Hematopoietic multipotent progenitor cell treated with erythropoietin and hydrocortisone succinate and interleukin-3 and kit ligand, for 15 days (in vitro differentiated cells): Measurements from ENCODE around the gene AQR.
"Not testable (repeated sequence)": the region's sequence is repeated elsewhere in the genome, so short reads cannot be mapped to it uniquely, and the experiment has no call there.

ENCODE experiments used
- DNase-seq: peaks from one replicate; pipeline ENCODE4 v3.0.0-alpha.2; 2015; ENCODE audit warnings: low spot score

The AQR gene

GRCh38 chr15:34813446-34814190 is 155.9 kb downstream of the AQR start:
- DNase-seq, result no peak

DNA sequence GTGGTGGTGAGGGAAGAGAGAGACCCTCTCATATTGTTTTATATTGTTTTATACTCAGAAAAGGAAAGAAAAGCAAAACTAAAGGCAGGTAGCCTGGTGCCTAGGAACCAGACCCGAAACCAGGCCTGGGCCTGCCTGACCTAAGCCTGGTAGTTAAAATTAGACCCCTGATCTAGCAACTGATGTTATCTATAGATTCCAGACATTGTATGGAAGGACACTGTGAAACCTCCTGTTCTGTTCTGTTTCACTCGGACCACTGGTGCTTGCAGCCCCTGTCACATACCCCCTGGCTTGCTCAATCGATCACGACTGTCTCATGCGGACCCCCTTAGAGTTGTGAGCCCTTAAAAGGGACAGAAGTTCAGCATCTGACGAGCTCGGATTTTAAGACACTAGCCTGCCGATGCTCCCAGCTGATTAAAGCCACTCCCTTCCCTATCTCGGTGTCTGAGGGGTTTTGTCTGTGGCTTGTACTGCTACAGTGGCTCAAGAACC is 156.6 kb downstream of the AQR start:
- DNase-seq, result not testable (repeated sequence)

- DNase-seq, result no peak
Observed at GRCh38 chr15:34812369-34812768, 157.2 kb downstream of the AQR start.

DNA sequence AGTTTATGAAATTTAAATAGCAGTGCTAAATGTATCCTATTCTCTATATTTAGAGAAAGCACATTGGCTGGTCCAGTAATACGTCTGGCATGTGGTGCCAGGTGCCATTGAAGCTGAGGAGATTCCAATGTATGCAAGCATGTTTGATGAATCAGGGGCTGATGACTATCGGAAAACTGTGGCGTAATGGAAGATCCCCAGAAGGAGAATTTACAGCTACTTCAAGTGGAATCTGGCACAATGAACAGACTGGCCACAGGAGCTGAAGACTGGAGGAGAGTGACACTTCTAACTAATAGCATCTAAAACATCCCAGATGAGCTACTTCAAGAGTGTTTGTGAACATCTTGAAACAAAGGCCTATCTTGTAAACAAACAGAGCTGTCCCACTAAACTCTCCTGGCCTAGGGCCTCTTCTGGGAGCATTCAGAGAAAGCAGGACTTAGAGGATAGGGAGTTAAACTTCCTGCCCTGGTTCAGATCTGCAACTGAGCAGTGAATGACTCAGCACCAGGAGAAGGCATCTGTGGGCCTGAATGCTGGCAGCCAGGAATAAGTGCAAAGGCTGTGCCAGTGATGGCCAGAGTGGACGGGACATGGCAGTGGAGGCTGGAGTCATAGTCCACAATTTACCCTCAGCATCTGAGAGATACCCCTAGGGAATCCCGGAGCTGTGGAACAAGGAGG is 159.0 kb downstream of the AQR start:
- no peak for DNase-seq

DNA sequence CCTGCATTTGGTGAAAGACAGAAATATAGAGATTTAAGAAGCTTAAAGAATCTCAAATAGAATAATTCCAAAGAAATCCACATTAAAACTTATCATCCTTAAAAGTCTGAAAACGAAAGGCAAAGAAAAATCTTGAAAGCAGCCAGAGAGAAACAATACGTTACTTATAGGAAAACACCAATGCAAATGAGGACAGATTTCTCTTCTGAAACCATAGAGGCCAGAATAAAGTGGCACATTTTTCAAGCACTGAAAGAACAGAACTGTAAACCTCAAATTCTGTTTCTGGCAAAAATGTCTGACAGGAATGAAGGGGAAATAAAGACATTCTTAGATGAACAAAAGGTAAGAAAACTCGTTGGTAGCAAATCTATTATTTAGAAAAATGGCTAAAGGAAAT is 160.4 kb downstream of the AQR start:
- no peak for DNase-seq

DNA sequence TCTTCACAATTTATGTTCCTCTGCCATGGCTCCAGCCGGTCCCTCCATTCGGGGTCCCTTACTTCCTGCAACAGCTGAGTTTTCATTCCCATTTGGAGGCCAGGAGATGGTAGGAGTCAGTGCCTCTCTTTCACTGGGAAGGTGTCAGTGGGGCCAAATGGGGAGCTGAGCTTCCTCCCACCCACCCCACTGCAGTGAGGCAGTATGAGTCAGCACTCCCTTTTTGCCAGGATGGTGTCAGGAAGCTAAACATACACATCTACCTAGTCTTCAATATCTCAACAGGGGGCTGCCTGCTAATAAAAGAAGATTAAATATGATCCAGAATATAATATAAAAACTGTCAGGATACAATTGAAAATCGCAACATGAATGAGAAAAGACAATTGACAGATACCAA is 161.5 kb downstream of the AQR start:
- DNase-seq, result no peak

- not testable (repeated sequence) for DNase-seq
Observed at GRCh38 chr15:34807241-34807640, 162.3 kb downstream of the AQR start.

DNA sequence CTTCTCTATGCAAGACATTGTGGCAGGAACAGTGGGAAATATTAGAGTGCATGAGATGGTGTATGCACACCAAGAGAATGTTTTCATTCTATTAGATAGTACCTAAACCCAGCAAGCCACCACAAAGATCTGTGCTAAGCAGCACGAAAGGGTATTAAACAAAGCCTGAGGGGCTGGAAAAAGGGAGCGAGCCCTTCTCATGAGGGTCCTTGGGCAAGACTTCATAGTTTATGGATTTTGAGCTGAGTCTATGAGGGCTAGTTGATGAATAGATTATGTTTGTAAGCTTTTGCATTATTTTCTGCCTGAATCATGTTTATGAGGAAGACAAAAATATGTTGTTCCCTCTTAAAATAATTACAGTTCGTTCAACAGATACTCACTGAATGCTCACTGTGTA is 164.8 kb downstream of the AQR start:
- no peak for DNase-seq

DNA sequence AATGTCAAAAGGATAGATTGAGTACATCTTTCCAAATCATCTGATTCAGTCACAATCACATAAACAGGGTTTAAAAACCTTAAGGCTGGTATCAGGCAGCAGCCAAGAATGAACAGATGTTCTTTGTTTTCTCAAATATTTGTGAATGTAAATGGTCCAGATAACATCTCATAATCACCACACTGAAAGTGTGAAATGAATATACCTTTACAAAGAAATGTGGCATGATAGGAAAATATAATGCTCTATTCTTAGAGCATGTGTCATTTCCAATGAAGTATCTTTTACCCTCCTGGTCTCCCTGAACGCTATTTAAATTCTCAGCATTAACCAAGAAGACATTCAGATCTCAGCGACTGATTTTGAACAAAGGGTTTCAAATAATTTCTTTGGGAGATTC is 165.4 kb downstream of the AQR start:
- DNase-seq, result no peak

GRCh38 chr15:34802803-34803750 is 166.5 kb downstream of the AQR start:
- no peak for DNase-seq

DNA sequence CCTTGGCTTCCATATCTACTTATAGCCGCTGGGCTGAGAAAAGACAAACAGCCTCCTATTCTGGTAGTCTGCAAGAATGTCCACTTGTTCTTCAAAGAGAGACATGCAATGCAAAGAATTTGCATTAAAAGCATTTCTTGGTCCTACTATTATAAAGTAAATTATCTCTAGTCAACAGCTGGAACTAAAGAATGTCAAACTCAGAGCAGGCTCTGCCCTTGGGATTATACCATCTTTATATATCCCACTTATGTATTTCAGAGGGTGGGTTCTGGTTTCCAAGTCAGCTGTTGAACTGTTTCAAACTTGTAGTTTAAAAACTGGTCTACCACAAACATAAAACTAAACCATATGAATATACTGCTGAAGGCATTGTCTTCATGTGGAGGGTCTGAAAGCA is 167.2 kb downstream of the AQR start:
- no peak for DNase-seq
